SIG-M5 (cell line): Measurements from ENCODE around the gene ZBTB39.
"Not testable (repeated sequence)": the region's sequence is repeated elsewhere in the genome, so short reads cannot be mapped to it uniquely, and the experiment has no call there.

Experiments
- DNase-seq: peaks from one replicate; lab custom pipeline; 2025; lab: John Stamatoyannopoulos, UW

Gene ZBTB39

DNA sequence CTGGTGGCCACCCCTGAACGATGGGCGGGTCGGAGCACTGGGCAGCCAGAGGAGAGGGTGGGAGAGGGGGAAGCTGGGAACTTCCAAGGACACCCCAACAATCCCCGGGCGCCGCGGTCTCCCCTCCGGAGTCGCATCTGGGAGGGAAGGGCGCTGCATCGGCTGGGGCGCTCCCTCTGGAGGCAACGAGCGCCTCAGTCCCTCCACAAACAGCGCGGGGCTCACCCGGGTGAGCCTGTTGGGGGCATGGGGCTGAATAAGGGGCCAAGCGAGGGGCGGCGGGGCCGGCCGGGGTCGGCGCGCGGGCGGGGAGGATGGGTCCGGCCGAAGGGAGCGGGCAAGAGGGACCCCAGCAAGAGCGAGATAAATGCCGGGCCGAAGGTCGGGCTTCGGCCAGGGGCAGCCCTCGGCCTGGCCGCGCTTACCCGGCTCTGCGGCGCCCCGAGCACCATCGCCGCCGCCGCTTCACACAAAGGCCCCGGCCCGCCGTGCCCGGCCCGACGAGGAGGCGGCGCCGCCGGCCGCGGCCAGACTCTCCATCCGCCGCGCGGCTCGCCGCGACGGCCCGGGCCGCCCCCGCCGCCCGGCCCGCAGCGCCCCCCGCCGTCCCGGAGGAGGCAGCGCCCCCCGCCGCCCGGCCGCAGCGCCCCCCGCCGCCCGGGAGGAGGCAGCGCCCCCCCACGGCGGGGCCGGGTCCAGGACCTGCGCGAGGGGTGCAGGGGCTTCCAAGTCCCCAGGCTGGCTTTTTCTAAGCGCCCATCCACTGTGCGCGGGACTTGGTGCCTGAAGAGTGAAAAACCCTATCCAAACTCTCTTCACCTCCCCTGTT is at the start of gene ZBTB39:
ZBTB39 (minus strand) TSS at position 567 of the 829 bp plus-strand sequence. CDS start 1,629 bp downstream, outside the sequence.
- no peak for DNase-seq

GRCh38 chr12:57055824-57056223 is 49.5 kb upstream of the ZBTB39 start:
- DNase-seq, result no peak

- not testable (repeated sequence) for DNase-seq
Observed at GRCh38 chr12:57053901-57054300, 47.6 kb upstream of the ZBTB39 start.

DNA sequence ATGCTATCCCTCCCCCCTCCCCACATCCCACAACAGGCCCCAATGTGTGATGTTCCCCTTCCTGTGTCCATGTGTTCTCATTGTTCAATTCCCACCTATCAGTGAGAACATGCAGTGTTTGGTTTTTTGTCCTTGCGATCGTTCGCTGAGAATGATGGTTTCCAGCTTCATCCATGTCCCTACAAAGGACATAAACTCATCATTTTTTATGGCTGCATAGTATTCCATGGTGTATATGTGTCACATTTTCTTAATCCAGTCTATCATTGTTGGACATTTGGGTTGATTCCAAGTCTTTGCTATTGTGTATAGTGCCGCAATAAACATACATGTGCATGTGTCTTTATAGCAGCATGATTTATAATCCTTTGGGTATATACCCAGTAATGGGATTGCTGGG is 46.8 kb upstream of the ZBTB39 start:
- not testable (repeated sequence) for DNase-seq

GRCh38 chr12:57051011-57051410 is 44.7 kb upstream of the ZBTB39 start:
- DNase-seq, result no peak

DNA sequence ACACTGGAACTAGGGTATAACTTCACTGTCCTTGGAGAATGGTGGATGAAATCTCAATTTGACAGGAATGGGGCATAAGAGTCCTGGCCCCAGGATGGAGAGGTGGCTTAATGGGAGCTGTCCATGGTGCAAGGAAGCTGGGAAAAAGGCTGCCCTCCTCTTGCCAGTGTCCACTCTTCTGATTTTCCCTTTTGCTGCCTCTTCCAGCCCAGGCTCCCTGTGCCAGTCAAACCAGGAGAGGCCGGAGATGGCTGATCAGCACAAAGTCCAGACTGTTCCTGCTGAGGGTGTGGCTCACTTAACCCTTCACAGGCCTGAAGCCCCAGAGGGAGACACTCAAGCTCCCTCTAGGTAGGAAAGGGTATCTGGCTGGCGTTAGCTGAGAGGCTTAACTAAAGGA is 43.5 kb upstream of the ZBTB39 start, which contains the start of gene MYO1A:
MYO1A (minus strand) TSS at position 240 of the 400 bp plus-strand sequence. CDS start 1,806 bp downstream, outside the sequence.
- no peak for DNase-seq

DNA sequence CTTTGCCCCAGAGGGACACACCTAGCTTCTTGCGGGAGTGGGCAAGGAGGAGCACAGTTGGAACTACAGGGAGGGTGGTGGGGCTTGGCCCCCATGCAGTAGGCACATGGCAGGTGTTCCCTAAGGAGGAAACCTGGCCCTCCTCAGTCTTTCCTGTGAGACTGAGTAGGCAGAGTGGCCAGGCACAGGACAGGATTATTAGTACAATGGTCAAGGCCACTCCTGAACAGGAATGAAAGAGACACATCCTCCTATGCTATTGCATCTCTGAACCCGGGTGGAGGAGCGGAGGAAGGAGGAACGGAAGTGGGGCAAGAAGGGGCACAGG is 42.7 kb upstream of the ZBTB39 start:
- no peak for DNase-seq

GRCh38 chr12:57048423-57049118 is 42.2 kb upstream of the ZBTB39 start:
- no peak for DNase-seq

DNA sequence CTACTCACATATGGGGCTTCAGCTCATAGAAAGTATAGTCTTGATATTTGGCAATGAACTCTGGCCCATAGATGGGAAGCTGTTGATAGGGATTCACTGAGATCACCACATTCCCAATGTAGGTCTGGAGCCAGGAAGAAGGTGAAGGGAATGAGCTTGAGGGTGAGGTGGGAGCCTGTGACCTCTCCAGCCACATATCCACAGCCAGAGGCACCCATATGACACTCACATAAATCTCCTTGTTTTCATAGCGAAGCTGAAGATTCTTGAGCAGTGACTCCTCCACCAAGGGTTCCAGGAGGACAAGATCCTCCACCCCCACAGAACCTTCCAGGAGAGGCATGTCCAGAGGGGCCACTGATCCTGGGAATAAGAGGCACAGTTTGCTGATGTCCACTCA is 41.6 kb upstream of the ZBTB39 start:
- DNase-seq, result no peak

DNA sequence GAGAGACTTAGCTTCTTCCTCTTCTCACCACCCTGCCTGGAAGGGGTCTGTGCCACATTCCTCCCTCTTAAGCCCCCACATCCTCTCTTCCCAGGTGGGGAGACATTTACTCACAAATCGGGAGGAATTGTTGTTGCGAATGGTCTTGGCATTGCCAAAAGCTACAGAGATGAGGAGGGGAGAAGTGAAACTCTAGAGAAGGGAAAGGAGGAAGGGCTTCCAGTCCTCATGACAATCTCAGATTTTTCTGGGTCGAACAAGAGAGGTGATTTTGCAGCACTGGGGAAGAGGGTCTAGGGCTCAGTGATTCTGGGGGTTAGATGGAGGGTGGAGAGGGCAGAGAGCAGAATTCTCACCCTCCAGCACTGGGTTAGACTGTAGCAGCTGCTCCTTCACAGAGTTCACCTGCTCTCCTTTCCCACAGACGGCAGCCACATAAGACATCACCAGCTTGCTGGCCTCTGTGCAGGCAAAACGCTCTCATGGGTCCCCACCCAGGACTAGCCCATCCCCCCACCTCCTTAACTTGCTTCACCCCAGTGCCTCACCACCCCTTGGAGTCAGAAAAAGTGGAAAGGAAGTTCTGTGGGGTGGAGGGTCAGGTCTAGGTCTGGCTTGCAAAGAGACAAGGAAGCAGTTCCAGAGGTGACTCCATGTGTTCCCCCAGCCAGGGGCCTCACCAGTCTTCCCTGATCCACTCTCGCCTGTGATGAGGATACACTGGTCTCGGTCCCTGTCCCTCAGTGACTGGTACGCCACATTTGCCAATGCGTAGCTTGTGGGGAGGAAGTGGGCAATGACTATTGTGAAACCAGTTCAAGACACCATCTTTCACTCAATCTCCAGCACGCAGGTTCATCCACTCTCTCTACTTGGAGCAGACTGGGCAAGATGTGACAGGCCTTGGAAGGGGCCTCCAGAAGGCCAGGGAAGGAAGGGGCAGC is 40.9 kb upstream of the ZBTB39 start:
- DNase-seq, result peak; percentile 58

DNA sequence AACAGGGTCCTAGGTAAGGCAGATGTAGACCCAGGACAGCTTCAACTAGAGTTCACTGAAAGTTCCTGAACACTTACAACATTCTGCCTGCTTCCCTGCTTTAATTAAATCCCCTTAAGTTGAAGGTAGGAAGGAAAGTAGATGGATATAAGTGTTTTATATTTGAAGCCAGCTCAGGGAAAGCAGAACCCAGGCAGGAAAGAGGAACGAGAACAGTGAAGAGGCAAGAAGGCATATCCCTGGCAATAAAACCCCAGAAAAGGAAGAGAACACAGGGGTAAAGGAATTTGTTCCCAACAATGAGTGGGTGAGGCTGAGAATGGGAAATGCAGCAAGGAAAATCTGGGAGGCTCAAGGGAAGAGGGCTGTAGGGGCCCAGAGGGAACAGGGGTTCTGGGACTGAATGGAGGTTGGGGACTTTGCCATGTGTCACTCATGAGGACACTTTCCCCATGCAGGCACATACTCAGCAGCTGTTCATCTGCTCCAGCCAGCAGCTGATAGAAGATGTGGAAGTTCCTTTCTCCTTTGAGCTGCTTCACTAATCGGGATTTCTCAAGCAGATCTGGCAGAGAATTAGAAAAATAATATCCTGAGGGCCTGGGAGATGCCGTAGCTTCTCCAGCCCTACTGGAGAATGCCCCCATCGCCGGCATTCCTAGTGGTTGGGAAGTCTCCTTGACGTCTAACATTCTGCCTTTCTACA is 39.9 kb upstream of the ZBTB39 start:
- DNase-seq, result no peak

DNA sequence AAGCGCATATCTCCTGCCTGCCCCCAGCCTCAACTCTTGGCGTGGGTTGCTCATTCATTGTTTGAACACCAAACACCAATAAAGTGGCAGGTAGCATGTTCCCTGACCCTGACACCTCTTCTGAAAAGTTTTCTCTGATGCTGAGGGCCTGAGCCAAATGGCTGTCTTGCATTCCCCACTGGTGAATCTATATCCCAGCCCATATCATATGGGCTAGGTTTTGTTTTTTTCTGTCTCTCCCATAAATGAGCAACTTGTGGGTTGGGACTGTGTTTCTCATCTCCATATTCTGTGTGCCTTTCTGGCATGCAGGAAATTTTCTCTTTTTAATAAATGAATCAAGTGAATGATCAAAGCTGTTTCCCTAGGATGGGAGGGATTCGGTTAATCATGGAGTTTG is 38.5 kb upstream of the ZBTB39 start:
- no peak for DNase-seq

DNA sequence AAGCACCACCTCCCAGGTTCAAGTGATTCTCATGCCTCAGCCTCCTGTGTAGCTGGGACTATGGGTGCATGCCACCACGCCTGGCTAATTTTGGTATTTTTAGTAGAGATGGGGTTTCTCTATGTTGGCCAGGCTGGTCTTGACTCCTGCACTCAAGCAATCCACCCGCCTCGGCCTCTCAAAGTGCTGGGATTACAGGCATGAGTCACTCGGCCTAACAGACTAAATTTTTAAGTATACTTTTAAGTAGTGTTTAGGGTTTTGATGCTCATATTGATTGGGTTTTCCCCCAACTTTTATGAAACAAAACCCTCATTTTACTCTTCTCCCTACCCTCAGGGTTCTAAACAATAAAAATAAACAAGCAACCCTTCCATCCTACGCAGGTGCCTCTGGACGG is 38.1 kb upstream of the ZBTB39 start:
- no peak for DNase-seq

DNA sequence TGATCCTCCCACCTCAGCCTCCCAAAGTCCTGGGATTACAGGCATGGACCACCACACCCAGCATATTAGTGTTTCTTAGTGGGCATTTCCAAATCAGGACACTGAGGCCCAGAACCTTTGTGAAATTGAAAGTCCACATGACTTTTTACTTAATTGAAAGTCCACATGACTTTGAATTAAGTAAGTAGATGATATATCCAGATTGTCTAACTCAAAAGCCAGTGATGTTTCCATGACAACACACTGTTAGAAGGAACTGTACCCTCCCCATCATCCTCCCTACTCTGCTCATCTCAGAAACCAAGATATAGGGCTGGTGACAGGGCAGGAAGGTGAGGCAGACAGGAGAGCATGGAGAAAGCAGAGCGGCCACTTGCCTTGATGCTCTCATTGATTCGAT is 36.3 kb upstream of the ZBTB39 start:
- DNase-seq, result no peak

DNA sequence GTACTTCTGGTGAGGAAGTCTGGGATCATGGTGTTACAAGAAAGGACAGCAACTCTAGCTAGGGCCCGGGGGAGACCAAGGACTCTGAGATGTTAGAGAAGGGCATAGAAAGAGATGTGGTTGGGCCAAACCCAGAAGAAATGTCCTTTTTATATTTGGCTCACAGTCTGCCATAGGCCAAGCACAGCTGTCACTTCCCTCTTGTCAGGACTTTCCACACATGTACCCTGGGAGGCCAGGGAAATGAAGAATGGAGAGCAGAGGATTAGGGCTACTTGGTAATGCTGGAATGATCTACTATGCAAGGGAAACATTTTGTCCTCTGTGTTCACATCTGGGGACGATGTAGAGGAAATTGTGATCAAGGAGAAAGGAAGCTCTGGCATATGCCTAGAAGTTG is 34.4 kb upstream of the ZBTB39 start:
- no peak for DNase-seq

DNA sequence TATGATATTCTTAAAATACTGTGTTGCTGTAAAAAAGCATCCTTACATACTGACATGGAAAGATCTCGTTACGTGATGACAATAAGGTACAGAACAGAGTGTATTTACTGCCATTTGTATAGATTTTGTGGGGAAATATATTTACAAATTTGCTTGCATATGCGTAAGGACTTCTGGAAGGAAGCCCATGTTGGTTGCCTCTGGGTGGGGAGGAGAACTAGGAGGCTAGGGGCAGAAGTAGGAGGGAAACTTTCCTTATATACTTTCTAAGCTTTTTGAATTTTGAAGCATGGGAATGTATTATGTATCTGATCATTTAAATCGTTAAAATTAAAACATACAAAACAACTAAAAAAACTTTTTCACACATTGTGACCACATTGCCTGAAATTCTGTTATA is 33.9 kb upstream of the ZBTB39 start:
- DNase-seq, result no peak

DNA sequence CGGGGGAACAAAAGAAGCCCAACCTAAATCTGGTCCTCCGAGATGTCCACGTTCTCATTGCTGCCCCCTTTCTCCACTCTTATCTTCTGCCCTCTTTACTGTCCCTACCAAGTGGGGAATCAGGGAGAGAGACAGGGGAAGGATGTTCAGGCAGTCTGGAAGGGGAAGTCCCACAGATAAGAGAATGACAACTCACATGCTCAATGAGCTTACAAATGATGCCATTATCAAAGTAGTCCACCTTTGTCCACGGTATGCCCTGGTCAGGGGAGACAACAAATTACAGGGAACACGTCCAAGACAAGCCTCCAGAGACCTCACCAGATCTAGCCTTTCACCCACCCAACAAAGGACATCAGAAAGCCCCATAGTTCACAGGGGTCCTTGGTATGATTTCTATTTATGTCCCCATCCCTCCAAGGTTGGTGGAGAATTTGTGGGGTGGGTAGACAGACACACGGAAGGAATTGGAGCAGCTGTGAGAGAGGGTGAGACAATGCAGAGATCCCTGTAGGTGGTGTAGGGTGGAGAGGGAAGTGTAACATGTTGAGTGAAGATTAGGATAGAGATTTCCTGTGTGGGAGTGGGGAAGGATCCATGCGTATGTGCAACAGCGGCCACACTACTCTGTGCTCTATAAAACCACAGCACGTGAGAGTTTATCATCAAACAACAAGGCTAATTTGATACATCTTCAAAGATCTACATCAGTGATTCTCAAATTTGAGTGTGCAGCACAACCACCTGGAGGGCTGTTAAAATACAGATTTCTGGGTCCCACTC is 32.9 kb upstream of the ZBTB39 start:
- no peak for DNase-seq

DNA sequence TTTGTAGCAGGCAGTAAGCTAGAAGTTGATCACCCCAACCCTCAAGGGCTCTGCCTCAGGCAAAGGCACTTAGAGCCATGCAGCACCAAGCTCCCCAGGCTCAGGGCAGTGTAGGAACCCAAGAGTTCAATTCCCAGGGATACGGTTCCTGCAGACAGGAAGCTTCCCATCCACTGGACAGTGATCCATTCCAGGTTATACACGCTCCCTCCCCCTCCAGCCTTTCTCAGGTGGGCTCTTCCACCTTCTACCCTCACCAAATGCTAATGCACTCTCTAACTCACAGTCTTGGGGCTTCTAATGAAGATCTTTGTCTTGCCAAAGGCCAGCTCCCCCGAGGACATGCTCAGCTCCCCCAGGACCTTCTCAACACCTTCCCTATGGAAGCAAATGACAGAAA is 30.9 kb upstream of the ZBTB39 start:
- DNase-seq, result no peak

- no peak for DNase-seq
Observed at GRCh38 chr12:57033431-57033830, 27.1 kb upstream of the ZBTB39 start.

DNA sequence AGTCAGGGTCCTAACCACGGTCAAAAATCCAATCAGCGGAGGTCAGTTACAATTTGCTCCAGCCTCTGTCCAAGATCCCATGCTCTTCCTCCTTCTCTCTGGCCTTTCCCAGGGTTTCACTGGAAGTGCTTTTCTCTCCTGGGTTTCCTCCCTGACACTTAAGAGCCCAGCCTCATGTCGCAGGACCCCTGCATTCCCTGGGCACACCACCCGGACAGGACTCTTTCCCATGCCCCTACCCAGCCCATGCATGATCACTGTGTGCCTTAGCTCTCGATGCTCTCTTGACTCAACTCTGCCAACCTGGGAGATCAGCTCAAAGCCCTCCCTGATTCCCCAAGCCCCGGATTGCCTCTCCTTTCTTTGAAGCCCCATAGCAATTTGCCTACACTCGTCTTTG is 25.4 kb upstream of the ZBTB39 start:
- DNase-seq, result no peak

DNA sequence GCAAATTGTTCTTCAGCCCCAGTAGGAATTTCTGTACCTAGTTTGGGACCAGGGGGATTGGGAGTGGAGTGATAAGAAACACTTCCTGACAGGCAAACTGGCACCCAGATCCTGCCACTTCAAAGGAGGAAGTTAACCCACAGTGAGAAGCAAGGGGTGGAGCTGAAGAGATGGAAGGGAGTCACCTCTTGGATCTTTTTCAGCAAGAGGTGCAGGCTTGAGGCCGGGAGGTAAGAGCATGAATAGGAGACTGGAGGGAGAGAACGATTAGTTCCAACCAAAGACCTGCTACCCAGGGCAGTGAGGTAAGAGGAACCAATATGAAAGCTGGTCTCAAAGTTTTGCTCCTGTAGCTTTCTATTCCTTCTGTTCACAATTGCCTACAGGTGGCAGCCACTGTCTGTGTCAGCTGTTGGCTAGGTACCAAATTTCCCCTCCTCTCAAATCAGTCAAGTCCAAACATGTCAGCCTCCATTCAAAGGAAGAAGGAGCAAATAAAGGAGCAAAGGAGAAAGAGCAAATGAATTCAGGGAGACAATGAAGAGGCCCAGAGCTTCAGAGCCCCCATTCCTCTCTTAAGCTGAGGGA is 24.9 kb upstream of the ZBTB39 start:
- DNase-seq, result no peak
